ENCODE measurements around the gene IER3.
"Not testable (repeated sequence)": the region's sequence is repeated elsewhere in the genome, so short reads cannot be mapped to it uniquely, and the experiment has no call there.

GRCh38 chr6:30764490-30765043, 20.2 kb upstream of the IER3 start:
- TF ChIP-seq CTCF, POLR2A, POLR2AphosphoS5 (IDR thresholded peaks at IDR 0.05): not testable (repeated sequence)

Measured in stomach (tissue), 4 donors.